ENCODE results near the gene CELSR1. TPM values are rescaled to one million over a fixed set of nuclear protein-coding genes. Genes with fewer than 3 reads are reported as not detected.

The CELSR1 gene
- total RNA-seq, 1 experiment from 2014 or later = 22.6 TPM

DNA sequence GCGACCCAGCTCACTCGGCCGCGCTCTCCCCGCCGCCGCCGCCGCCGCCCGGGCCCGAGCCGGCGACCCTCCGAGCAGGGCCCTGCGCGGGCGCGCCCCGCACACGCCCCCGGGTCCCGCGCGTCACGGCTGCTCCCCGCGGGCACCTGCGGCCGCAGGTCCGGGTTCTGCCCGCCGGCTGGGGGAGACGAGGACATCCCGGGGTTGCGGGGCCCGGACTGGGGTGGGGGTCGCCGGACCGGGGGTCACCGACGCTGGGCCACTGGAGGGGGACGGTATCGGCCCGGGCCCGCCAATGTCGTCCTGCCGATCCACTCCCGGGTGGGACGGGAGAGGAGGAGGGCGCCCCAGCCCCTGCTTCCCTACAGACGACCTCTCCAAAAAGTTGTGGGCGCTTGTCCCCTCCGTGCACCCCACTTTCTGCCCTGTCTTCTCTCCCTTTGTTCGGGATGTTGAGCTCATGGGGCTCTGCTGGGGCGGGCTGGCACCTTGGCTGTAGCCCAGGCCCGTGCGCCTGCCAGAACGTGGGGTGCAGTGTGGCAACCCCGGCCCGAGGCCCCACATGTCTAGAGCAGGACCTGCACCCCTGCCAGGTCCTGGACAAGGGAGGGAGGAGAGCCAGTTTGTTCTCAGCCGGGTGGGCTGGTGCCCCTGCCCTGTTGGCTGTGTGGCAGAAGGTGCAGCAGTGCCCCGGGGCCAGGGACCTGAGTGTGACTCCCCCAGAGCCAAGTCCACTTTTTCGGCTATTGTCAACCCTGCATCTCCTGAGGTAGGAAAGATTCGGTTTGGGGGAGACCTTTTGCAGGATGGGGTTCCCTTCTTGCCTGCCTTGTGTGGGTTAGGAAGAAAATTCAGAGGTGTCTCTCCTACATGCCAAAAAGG is 40.2 kb upstream of the CELSR1 start:
- Histone ChIP-seq H3K79me2 (ENCODE audit: insufficient read depth, low read length) (no peaks in the 10 kb centered on the region), H3K4me1 (ENCODE audit: insufficient read depth, low read length) (no peaks in the 10 kb centered on the region), H3K18ac (ENCODE audit: insufficient read length, low read depth, low read length) (no peak overlapping the region), H4K8ac (replicated peaks; ENCODE audit: insufficient read length, low read depth, low read length) (no peak overlapping the region), H3T11ph (ENCODE audit: low read length) (no peak overlapping the region), H2BK12ac (ENCODE audit: insufficient read length, low read depth, low read length) (no peak overlapping the region), H3K27me3 (ENCODE audit: insufficient read depth, low read length) (no peaks in the 10 kb centered on the region; the same call in 1 of the 2 replicates), H4K5ac (ENCODE audit: insufficient read length, low read depth, low read length) (no peak overlapping the region), H2BK120ac (ENCODE audit: low read depth, low read length, poor library complexity, severe bottlenecking) (no peak overlapping the region), H2BK15ac (ENCODE audit: low read depth, low read length) (no peak overlapping the region), H3K27ac (ENCODE audit: insufficient read length, low read depth, low read length) (no peak overlapping the region), H3K14ac (ENCODE audit: insufficient read depth, low read length) (peak overlapping the region; percentile 23; the same call in 1 of the 2 replicates), H3K79me1 (ENCODE audit: insufficient read depth, low read depth, low read length, poor library complexity, severe bottlenecking) (no peaks in the 10 kb centered on the region), H3K23me2 (ENCODE audit: insufficient read length, low read depth, low read length, poor library complexity, severe bottlenecking) (peaks cover 8% of the 10 kb centered on the region), H3K4me2 (ENCODE audit: insufficient read depth, insufficient read length, low read length) (peak overlapping the region; percentile 66), H4K20me1 (ENCODE audit: control insufficient read depth, insufficient read depth, insufficient read length) (no peaks in the 10 kb centered on the region), H3K9ac (ENCODE audit: extremely low read depth, insufficient read length, low read length) (peak overlapping the region; percentile 10), H3K23ac (ENCODE audit: insufficient read length, low read depth, low read length) (no peak overlapping the region), H3K9me3 (ENCODE audit: control insufficient read depth, low read depth, low read length) (no peaks in the 10 kb centered on the region), H2AFZ (ENCODE audit: low read length) (no peak overlapping the region), H3K56ac (ENCODE audit: insufficient read length, low read depth, low read length) (no peak overlapping the region), H2AK5ac (ENCODE audit: insufficient read length, low read length) (no peak overlapping the region), H4K91ac (ENCODE audit: insufficient read length, low read depth, low read length) (no peak overlapping the region), H2BK5ac (ENCODE audit: insufficient read length, low read length) (no peak overlapping the region), H2BK20ac (ENCODE audit: low read depth, low read length, poor library complexity, severe bottlenecking) (no peak overlapping the region), H3K4ac (ENCODE audit: low read depth, low read length) (no peak overlapping the region)
- TF ChIP-seq, protein P1, sequence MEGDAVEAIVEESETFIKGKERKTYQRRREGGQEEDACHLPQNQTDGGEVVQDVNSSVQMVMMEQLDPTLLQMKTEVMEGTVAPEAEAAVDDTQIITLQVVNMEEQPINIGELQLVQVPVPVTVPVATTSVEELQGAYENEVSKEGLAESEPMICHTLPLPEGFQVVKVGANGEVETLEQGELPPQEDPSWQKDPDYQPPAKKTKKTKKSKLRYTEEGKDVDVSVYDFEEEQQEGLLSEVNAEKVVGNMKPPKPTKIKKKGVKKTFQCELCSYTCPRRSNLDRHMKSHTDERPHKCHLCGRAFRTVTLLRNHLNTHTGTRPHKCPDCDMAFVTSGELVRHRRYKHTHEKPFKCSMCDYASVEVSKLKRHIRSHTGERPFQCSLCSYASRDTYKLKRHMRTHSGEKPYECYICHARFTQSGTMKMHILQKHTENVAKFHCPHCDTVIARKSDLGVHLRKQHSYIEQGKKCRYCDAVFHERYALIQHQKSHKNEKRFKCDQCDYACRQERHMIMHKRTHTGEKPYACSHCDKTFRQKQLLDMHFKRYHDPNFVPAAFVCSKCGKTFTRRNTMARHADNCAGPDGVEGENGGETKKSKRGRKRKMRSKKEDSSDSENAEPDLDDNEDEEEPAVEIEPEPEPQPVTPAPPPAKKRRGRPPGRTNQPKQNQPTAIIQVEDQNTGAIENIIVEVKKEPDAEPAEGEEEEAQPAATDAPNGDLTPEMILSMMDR (conservative IDR thresholded peaks at IDR 0.05) = no peak
- no peak overlapping the region; a peak in 1 of 7 replicates for H3K27ac Mint-ChIP-seq
- no peaks in the 10 kb centered on the region for H3K9me3 Mint-ChIP-seq
- peak; percentile 26 for DNase-seq
- peaks cover 41 to 57% of the 10 kb centered on the region in 2 experiments for H3K4me1 Mint-ChIP-seq
- H3K36me3 Mint-ChIP-seq (ENCODE audit: insufficient read depth in 1 of 3, low read depth in 3 of 3) = no peaks in the 10 kb centered on the region
- WGBS (ENCODE audit: extremely low coverage, insufficient read length, low lambda C conversion rate) = no CpG with 5 or more reads among the region's 65 CpGs
- peaks cover 27% of the 10 kb centered on the region for H3K27me3 Mint-ChIP-seq (ENCODE audit: low read depth)
- peak overlapping the region; percentile 78 to 91 for H3K4me3 Mint-ChIP-seq

Measured in H9 (cell line).